AG04450 (cell line): ENCODE results near the gene PRDM5. TPM values are rescaled to one million over a fixed set of nuclear protein-coding genes. Genes with fewer than 3 reads are reported as not detected.

Experiments used
- CTCF ChIA-PET: fragments of 300-600, 350-600 bp; formaldehyde crosslinking; extraction: SDS; loops from one replicate; lab custom pipeline; 2022; ENCODE audit warnings: antibody characterized with exemption, inconsistent platforms; lab: Charles Lee
- POLR2A ChIA-PET: fragments of 350-600 bp; formaldehyde crosslinking; extraction: SDS; loops from one replicate; lab custom pipeline; 2021; ENCODE audit warnings: antibody characterized with exemption, inconsistent platforms; lab: Yijun Ruan, JAX
- DNase-seq: peaks from one replicate; pipeline ENCODE4 v3.0.0-alpha.2; 2011; ENCODE audit warnings: low read depth, low spot score
- H3K27ac ChIP-seq: one replicate; pipeline ENCODE4 v1.5.1; 2012; ENCODE audit warnings: low read depth, low read length, control low read depth
- H3K27me3 ChIP-seq: one replicate; pipeline ENCODE4 v1.6.0; 2012; ENCODE audit warnings: low read length; ENCODE audit not compliant: control insufficient read depth, insufficient read depth
- H3K4me3 ChIP-seq: 2 replicates; pipeline ENCODE4 v1.5.1; 2011; ENCODE audit warnings: mild to moderate bottlenecking, low read depth, low read length, control low read depth
- H3K9me3 ChIP-seq: 2 replicates; pipeline ENCODE4 v1.5.1; 2012; ENCODE audit warnings: low read length; ENCODE audit not compliant: control insufficient read depth, insufficient read depth
- CTCF ChIP-seq: IDR thresholded peaks from 2 replicates; pipeline ENCODE4 v1.5.1; 2011; ENCODE audit warnings: low read depth, low read length, control low read depth, inconsistent platforms
- polyA plus RNA-seq: library from polyadenylated mRNA; depleted of rRNA; stranded (reverse); fragments of >200 nt; gene quantifications from 2 replicates; pipeline ENCODE4 v1.2.3, GENCODE V29; 2011

PRDM5 gene
- polyA plus RNA-seq, 1 experiment, result 12.3 TPM

GRCh38 chr4:120733968-120734367 lies 188.6 kb downstream of the PRDM5 start:
- H3K27me3 ChIP-seq, result no peaks in the 10 kb centered on the region
- TF ChIP-seq CTCF, result no peak
- no peak overlapping the region for H3K27ac ChIP-seq
- ChIA-PET CTCF (no interaction called here), POLR2A (no interaction called here)
- DNase-seq, result no peak
- no peaks in the 10 kb centered on the region for H3K9me3 ChIP-seq
- H3K4me3 ChIP-seq, result no peak overlapping the region

- DNase-seq, result no peak
- no peak overlapping the region for H3K4me3 ChIP-seq
- no peaks in the 10 kb centered on the region for H3K9me3 ChIP-seq
- ChIA-PET CTCF (no interaction called here), POLR2A (no interaction called here)
- no peak for TF ChIP-seq CTCF
- H3K27me3 ChIP-seq, result no peaks in the 10 kb centered on the region
- no peak overlapping the region for H3K27ac ChIP-seq
Observed at GRCh38 chr4:120733054-120733453, 189.5 kb downstream of the PRDM5 start.

GRCh38 chr4:120731561-120731960 lies 191.0 kb downstream of the PRDM5 start:
- POLR2A ChIA-PET, result no interaction called here
- no peak overlapping the region for H3K4me3 ChIP-seq
- CTCF ChIA-PET, result interaction anchor here (1.1 to 1.3 kb wide), 2 partner anchors 11 to 14 kb away, joined by 4 read pairs; no protein-coding TSS in a partner anchor
- no peak for TF ChIP-seq CTCF
- H3K27me3 ChIP-seq, result no peaks in the 10 kb centered on the region
- no peaks in the 10 kb centered on the region for H3K9me3 ChIP-seq
- no peak overlapping the region for H3K27ac ChIP-seq
- no peak for DNase-seq

- no peaks in the 10 kb centered on the region for H3K9me3 ChIP-seq
- no peak for DNase-seq
- POLR2A ChIA-PET, result no interaction called here
- TF ChIP-seq CTCF, result no peak
- no peaks in the 10 kb centered on the region for H3K27me3 ChIP-seq
- H3K4me3 ChIP-seq, result no peak overlapping the region
- CTCF ChIA-PET, result interaction anchor here (0.7 to 1.3 kb wide), 4 partner anchors 10 to 247 kb away, joined by 3 to 5 read pairs (median 4); no protein-coding TSS in a partner anchor
- H3K27ac ChIP-seq, result no peak overlapping the region
Observed at GRCh38 chr4:120730777-120731320, 191.7 kb downstream of the PRDM5 start.

- DNase-seq, result no peak
- H3K27ac ChIP-seq, result no peak overlapping the region
Observed at GRCh38 chr4:120728892-120729675, 193.4 kb downstream of the PRDM5 start.

More at GRCh38 chr4:120728892-120729675, 193.4 kb downstream of the PRDM5 start:
- H3K9me3 ChIP-seq, result no peaks in the 10 kb centered on the region
- no peak overlapping the region for H3K4me3 ChIP-seq
- ChIA-PET POLR2A (no interaction called here), CTCF (interaction anchor here (1.3 kb wide), 1 partner anchor 248 kb away, joined by 3 read pairs; no protein-coding TSS in a partner anchor)
- H3K27me3 ChIP-seq, result no peaks in the 10 kb centered on the region
- no peak for TF ChIP-seq CTCF
